ENCODE data around the gene CWH43. TPM values are rescaled to one million over a fixed set of nuclear protein-coding genes. Genes with fewer than 3 reads are reported as not detected.

CWH43 gene
- total and polyA plus RNA-seq, 9 of the 15 experiments (the other 6 are each of a cell fraction or from before 2014, with no cell fraction given) = not detected

DNA sequence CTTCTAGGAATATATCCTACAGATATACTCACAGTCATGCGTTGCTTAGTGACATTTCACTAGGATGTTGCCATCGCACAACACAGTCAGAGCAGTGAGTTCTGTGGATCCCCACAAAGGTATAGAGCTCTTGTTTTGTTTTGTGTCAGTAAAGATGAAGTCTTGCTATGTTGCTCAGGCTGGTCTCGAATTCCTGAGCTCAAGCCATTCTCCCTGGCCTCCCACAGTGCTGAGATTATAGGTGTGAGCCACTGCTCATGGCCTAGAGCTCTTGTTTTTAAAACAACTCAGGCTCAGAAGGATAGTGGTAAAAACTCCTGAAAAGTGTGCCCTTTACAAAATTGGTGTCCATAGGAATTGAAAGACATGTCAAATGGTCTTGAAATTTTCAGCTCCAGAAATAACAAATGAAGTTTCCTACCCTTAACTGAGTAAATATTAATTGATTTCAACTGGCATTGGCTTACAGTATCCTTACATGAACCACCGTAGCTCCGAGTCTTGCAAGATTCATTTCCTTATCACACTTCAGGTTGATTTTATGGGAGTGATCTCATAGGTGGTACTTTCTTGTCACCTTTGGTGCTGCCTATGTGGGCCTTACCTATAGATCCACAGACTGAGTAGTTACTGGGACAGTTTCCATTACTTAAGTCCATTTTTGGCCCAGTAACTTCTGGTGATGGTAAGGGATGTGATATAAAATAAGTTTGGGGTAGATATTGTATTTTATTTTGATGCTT, 3.6 kb downstream of the CWH43 start (continued):
- TF ChIP-seq NCOR1 (IDR thresholded peaks at IDR 0.05) = no peak
- no peak for TF ChIP-seq ZBTB5 (IDR thresholded peaks at IDR 0.05)
- TF ChIP-seq, protein P1, sequence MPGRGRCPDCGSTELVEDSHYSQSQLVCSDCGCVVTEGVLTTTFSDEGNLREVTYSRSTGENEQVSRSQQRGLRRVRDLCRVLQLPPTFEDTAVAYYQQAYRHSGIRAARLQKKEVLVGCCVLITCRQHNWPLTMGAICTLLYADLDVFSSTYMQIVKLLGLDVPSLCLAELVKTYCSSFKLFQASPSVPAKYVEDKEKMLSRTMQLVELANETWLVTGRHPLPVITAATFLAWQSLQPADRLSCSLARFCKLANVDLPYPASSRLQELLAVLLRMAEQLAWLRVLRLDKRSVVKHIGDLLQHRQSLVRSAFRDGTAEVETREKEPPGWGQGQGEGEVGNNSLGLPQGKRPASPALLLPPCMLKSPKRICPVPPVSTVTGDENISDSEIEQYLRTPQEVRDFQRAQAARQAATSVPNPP (IDR thresholded peaks at IDR 0.05; ENCODE audit: borderline replicate concordance, insufficient read depth, insufficient read length) = no peak
- no peak for TF ChIP-seq SRSF9 (IDR thresholded peaks at IDR 0.05; ENCODE audit: borderline replicate concordance, low read depth, low read length)
- TF ChIP-seq CC2D1A (IDR thresholded peaks at IDR 0.05) = no peak
- TF ChIP-seq RFX5 (IDR thresholded peaks at IDR 0.05; ENCODE audit: low read depth, low read length) = no peak
- no peak for TF ChIP-seq NR2C2 (CRISPR knock-in tag; IDR thresholded peaks at IDR 0.05)
- TF ChIP-seq NR2C2 (tag; IDR thresholded peaks at IDR 0.05) = no peak
